ENCODE data around the gene TEK. TPM values are rescaled to one million over a fixed set of nuclear protein-coding genes. Genes with fewer than 3 reads are reported as not detected.

The TEK gene
- total and polyA plus RNA-seq, 9 of the 15 experiments (the other 6 are each of a cell fraction or from before 2014, with no cell fraction given), result 0.03 to 0.13 (median 0.06) TPM

- Histone ChIP-seq H3K9me1 (ENCODE audit: control insufficient read depth, insufficient read depth, low read length) (no peaks in the 10 kb centered on the region), H3K79me2 (ENCODE audit: control insufficient read depth, insufficient read depth, low read length) (no peaks in the 10 kb centered on the region), H3K4me1 (replicated peaks in 1 of 2; ENCODE audit: control insufficient read depth in 2 of 2, insufficient read depth in 2 of 2, low read length in 2 of 2) (no peaks in the 10 kb centered on the region), H3K4me3 (no peak overlapping the region), H3K9me3 (replicated peaks; ENCODE audit: control insufficient read depth, insufficient read depth, low read depth, low read length) (no peaks in the 10 kb centered on the region), H3K4me2 (ENCODE audit: insufficient read depth, low read length) (no peak overlapping the region), H3K9ac (ENCODE audit: insufficient read depth in 1 of 2, low read depth in 2 of 2, low read length in 2 of 2) (no peak overlapping the region), H4K20me1 (replicated peaks; ENCODE audit: control insufficient read depth, insufficient read depth, low read length) (no peaks in the 10 kb centered on the region), H3K36me3 (ENCODE audit: control insufficient read depth, insufficient read depth, low read length) (no peaks in the 10 kb centered on the region), H3K27me3 (ENCODE audit: control insufficient read depth in 2 of 2, insufficient read depth in 2 of 2, low read length in 2 of 2) (no peaks in the 10 kb centered on the region), H2AFZ (ENCODE audit: low read depth, low read length) (no peak overlapping the region), H3K27ac (ENCODE audit: extremely low read depth, low read depth, low read length) (no peak overlapping the region)
- intact Hi-C loops (cut with micrococcal nuclease) (no loop called here), in situ Hi-C loops (cut with MboI) (no loop called here)
- ATAC-seq (no peak), FAIRE-seq (no peak), DNase-seq (ENCODE audit: extremely low read depth in 1 of 4, low spot score in 3 of 4) (no peak)
- POLR2A ChIA-PET, result no interaction called here
- BruUV-seq (replicated peaks), result no TSS peak
- CTCF ChIA-PET (ENCODE audit: low intra/inter-chr PET ratio), result no interaction called here
- 0% methylated on average over 1 of the region's 2 CpGs for WGBS (ENCODE audit: insufficient coverage, low coverage, missing lambda C conversion rate)
- TF ChIP-seq IFI16 (CRISPR knock-in tag; IDR thresholded peaks at IDR 0.05) (no peak), MECOM (CRISPR knock-in tag; IDR thresholded peaks at IDR 0.05) (no peak), ZFX (CRISPR knock-in tag; IDR thresholded peaks at IDR 0.05) (no peak), CHD1 (IDR thresholded peaks at IDR 0.05; ENCODE audit: low read length) (no peak), KDM1A (IDR thresholded peaks at IDR 0.05) (no peak), SMARCE1 (IDR thresholded peaks at IDR 0.05) (no peak), PBX2 (CRISPR knock-in tag; IDR thresholded peaks at IDR 0.05; ENCODE audit: low read depth) (no peak), PBX2 (tag; conservative IDR thresholded peaks at IDR 0.05; ENCODE audit: low read depth) (no peak), ELF4 (CRISPR knock-in tag; IDR thresholded peaks at IDR 0.05) (no peak), CHAMP1 (IDR thresholded peaks at IDR 0.05) (no peak), PTTG1 (tag; IDR thresholded peaks at IDR 0.05; ENCODE audit: low read depth) (no peak), MXI1 (IDR thresholded peaks at IDR 0.05; ENCODE audit: low read depth, low read length) (no peak), RBM15 (IDR thresholded peaks at IDR 0.05; ENCODE audit: insufficient read depth, low read length) (no peak), HLTF (IDR thresholded peaks at IDR 0.05) (no peak)
- TF ChIP-seq, protein P1, sequence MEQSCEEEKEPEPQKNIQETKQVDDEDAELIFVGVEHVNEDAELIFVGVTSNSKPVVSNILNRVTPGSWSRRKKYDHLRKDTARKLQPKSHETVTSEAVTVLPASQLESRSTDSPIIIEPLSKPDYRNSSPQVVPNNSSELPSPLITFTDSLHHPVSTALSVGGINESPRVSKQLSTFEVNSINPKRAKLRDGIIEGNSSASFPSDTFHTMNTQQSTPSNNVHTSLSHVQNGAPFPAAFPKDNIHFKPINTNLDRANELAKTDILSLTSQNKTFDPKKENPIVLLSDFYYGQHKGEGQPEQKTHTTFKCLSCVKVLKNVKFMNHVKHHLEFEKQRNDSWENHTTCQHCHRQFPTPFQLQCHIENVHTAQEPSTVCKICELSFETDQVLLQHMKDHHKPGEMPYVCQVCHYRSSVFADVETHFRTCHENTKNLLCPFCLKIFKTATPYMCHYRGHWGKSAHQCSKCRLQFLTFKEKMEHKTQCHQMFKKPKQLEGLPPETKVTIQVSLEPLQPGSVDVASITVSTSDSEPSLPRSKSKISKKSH (CRISPR knock-in tag; IDR thresholded peaks at IDR 0.05), result no peak
- TF ChIP-seq, protein P2, sequence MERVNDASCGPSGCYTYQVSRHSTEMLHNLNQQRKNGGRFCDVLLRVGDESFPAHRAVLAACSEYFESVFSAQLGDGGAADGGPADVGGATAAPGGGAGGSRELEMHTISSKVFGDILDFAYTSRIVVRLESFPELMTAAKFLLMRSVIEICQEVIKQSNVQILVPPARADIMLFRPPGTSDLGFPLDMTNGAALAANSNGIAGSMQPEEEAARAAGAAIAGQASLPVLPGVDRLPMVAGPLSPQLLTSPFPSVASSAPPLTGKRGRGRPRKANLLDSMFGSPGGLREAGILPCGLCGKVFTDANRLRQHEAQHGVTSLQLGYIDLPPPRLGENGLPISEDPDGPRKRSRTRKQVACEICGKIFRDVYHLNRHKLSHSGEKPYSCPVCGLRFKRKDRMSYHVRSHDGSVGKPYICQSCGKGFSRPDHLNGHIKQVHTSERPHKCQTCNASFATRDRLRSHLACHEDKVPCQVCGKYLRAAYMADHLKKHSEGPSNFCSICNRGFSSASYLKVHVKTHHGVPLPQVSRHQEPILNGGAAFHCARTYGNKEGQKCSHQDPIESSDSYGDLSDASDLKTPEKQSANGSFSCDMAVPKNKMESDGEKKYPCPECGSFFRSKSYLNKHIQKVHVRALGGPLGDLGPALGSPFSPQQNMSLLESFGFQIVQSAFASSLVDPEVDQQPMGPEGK (CRISPR knock-in tag; IDR thresholded peaks at IDR 0.05; ENCODE audit: borderline replicate concordance), result no peak
Observed at GRCh38 chr9:27162045-27162444, 53.0 kb downstream of the TEK start.
